D721Med (cell line): ENCODE results near the gene ZNF273.
A peak's percentile ranks its signal among the peaks of the same experiment; 100 is the strongest.

Experiments
- DNase-seq: peaks from one replicate; pipeline ENCODE4 v3.0.0; 2011; ENCODE audit warnings: low spot score; ENCODE audit not compliant: insufficient read length
- FAIRE-seq: peaks from 2 replicates; lab custom pipeline; 2011; peaks lifted over from hg19 to GRCh38; lab: Jason Lieb, UNC
- TF ChIP-seq, protein P1 (sequence below): IDR thresholded peaks from 2 replicates; pipeline ENCODE4 v1.5.1; 2012; ENCODE audit warnings: mild to moderate bottlenecking, control low read depth; ENCODE audit not compliant: insufficient read depth; ENCODE audit errors: missing control alignments

ZNF273 gene

DNA sequence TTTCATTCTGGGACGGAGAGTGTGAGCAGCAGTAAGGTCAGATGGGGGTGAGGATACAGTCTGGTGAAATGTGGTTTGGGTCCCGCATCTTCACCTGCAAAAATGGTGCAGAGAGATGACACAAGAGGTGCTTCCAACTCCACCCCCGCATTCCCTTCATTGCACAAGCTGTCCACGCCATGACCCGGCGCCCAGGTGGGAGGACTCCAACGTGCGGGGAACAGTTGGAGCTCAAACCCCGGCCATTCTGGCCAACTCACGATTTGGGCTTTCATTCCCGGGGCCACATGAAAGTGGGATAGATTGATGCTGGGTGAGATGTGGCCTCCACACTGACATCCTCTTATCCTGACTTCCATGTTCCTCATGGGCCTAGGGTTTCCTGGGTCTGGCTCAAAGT, 34.6 kb upstream of the ZNF273 start:
- DNase-seq (no peak), FAIRE-seq (no peak)
- TF ChIP-seq, protein P1, sequence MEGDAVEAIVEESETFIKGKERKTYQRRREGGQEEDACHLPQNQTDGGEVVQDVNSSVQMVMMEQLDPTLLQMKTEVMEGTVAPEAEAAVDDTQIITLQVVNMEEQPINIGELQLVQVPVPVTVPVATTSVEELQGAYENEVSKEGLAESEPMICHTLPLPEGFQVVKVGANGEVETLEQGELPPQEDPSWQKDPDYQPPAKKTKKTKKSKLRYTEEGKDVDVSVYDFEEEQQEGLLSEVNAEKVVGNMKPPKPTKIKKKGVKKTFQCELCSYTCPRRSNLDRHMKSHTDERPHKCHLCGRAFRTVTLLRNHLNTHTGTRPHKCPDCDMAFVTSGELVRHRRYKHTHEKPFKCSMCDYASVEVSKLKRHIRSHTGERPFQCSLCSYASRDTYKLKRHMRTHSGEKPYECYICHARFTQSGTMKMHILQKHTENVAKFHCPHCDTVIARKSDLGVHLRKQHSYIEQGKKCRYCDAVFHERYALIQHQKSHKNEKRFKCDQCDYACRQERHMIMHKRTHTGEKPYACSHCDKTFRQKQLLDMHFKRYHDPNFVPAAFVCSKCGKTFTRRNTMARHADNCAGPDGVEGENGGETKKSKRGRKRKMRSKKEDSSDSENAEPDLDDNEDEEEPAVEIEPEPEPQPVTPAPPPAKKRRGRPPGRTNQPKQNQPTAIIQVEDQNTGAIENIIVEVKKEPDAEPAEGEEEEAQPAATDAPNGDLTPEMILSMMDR, result no peak

DNA sequence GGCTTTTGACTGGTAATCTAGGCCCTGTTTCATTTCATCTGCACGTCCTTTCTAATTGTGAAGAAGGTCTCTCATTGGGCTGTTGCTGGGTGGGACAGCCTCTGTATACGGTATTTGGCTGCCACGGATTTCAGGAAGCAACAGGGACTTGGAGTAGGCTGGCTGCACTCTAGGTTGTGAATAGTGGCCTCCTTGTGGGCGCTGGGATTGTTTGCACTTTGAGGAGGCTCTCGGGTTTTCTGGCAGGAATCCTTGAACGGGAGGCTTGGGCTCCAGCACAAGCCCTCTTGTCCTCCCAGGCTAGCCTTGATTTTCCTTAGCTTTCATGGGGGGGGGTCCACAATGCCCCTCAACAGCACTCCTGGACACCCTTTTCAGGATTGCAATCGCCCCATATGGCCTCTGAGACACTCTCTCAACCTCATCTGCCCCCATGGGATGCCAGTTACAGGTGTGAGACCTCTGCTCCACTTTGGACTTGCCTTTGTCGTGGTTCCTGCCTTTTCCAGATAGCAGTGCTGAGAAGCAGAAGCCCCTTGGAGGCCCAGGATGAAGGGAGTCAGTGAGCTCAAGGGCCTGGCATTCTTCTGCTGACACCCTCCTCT, 33.9 kb upstream of the ZNF273 start:
- DNase-seq (peak; percentile 7), FAIRE-seq (no peak)
- TF ChIP-seq, protein P1, result no peak

DNA sequence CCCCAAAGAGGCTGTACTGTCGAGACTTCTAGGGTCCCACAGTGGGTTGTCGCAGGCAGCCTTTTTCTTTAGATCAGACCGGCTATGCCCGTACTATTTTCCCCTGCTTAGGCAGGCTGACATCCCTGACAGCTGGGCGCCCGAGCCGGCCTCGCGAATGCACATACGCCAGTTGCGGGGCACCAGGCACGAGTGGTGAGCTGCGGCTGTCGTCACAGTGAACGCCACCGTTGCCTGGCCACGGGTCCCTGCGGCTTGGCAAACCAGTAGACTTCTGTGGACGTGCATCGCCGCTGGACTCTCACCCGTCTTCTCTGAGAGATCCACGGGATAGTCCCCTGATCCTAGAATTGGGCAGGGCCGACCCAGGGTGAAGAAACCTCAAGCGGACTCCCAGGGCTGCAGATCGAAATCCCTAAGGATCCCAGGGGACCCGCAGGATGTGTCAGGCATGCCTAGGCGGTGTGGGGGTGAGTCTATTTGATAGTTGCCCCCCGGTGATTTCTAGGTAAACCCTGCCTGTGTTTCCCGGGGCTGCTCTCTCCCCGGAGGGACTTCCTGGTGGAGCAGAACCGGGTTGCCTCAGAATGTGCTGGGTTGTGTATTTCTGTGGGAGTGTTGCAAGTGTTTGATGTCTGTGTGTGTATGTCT, 33.0 kb upstream of the ZNF273 start:
- DNase-seq, result peak; percentile 5
- TF ChIP-seq, protein P1, result no peak
- FAIRE-seq, result no peak

DNA sequence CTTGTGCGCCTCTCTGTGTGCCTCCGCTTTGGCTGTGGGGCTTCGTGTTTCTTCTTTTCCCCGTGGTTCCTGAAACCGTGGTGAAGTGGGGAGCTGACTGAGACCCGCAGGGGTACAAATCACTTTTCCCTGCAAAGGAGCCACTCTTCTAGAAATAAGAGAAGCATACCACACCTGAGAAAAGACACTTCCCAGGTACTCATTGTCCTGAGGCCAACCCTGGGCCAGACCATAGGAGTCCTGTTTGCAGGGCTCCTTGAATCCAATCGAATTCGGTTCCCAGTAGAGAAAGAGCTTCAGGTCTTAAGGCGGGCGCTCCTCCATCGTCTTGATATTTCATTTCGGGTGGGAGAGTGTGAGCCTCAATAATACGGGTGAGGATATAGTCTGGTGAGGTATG, 32.4 kb upstream of the ZNF273 start:
- FAIRE-seq, result no peak
- peak; percentile 7 for DNase-seq
- TF ChIP-seq, protein P1, result no peak

DNA sequence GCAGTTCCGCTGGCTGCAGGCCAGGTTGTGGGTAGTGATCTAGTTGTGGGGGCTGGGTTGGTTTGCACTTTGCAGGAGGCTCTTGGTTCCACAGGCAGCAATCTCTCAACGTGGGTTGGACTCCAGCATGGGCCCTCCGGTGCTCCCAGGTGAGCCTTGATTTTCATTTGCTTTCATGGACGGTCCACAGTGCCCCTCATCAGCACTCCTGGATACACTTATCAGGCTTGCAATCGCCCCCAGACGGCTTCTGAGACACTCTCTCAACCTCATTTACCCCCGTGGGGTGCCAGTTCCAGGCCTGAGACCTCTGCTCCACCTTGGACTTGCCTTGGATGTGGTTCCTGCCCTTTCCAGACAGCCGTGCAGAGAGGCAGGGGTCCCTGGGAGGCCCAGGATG, 31.3 kb upstream of the ZNF273 start:
- FAIRE-seq, result no peak

DNA sequence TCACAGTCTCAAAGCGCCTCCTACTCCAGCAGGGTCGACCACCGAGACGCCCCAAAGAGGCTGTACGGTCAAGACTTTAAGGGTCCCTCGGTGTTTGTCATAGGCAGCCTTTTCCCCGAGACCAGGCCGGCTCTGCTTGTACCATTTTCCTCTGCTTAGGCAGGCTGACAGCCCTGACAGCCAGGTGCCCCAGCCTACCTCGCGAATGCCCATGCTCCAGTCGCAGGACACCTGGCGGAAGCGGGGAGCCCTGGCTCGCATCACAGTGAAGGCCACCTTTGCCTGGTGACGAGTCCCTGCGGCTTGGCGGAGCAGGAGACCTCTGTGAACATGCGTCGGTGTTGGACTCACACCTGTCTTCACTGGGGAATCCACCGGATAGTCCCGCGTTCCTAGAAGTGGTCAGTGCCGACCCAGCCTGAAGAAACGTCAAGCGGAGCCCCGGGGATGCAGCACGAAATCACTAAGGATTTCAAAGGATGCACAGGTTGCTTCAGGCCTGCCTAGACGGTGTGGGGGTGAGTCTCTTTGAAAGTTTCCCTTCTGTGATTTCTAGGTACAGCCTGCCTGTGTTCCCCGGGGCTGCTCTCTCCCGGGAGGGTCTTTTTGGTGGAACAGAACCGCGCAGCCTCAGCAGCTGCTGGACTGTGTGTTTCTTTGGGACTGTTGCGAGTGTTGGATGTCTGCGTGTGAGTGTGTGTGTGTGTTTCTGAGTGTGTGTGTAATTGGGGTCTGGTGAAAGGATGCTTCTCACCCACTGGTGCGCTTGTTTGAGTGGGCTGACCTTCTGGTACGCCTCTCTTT, 30.5 kb upstream of the ZNF273 start:
- FAIRE-seq, result no peak
- peak; percentile 5 for DNase-seq
- TF ChIP-seq, protein P1, result no peak

More for the DNA sequence above, 31.3 kb upstream of the ZNF273 start:
- peak; percentile 1 for DNase-seq
- TF ChIP-seq, protein P1, result no peak
